GM12878 (cell line): ENCODE results near the gene WDR86. TPM values are rescaled to one million over a fixed set of nuclear protein-coding genes. Genes with fewer than 3 reads are reported as not detected.

Experiments used
- ATAC-seq: fragments of 200-7000 bp; cut with Tn5 transposase; 3 replicates; pipeline ENCODE4 v1.9.1; 2020; ENCODE audit warnings: mild to moderate bottlenecking, moderate library complexity
- BruUV-seq: library from RNA; stranded (reverse); fragments of 400-500 nt; replicated peaks from 2 replicates; lab custom pipeline; 2021; lab: Mats Ljungman, UMichigan
- CTCF ChIA-PET: fragments of 300-600 bp; sonication (Branson Sonifier 250); formaldehyde crosslinking; extraction: SDS; loops from one replicate; lab custom pipeline; 2021; ENCODE audit warnings: inconsistent platforms; lab: Yijun Ruan, JAX
- POLR2A ChIA-PET: fragments of 350-600 bp; formaldehyde crosslinking; extraction: SDS; loops from one replicate; lab custom pipeline; 2021; ENCODE audit warnings: inconsistent platforms; lab: Charles Lee
- RAD21 ChIA-PET: fragments of 300-600 bp; sonication (Branson Sonifier 250); formaldehyde crosslinking; loops from one replicate; lab custom pipeline; 2023; ENCODE audit warnings: antibody characterized with exemption; ENCODE audit not compliant: unreplicated experiment; lab: Charles Lee
- SMC1A ChIA-PET: fragments of 300-600 bp; sonication (Branson Sonifier 250); formaldehyde crosslinking; loops from one replicate; lab custom pipeline; 2023; ENCODE audit not compliant: unreplicated experiment, uncharacterized antibody; lab: Charles Lee
- DNase-seq: peaks from one replicate; pipeline ENCODE4 v3.0.0-alpha.2; 2011; ENCODE audit warnings: low read depth, low spot score
- FAIRE-seq: peaks from 3 replicates; lab custom pipeline; 2011; peaks lifted over from hg19 to GRCh38; lab: Jason Lieb, UNC
- H2AFZ ChIP-seq: 2 replicates; pipeline ENCODE4 v1.6.0; 2011; ENCODE audit warnings: low read depth, low read length, control low read depth; ENCODE audit not compliant: control insufficient read depth
- H3K27ac ChIP-seq: 2 replicates; pipeline ENCODE4 v1.5.1; 2011; ENCODE audit warnings: control low read depth; ENCODE audit not compliant: control insufficient read depth, insufficient read depth
- H3K27me3 ChIP-seq, 2 experiments: replicated peaks in 1 of 2; 2 replicates each; pipeline versions ENCODE4 v1.6.0 to v1.6.1; 2011; ENCODE audit warnings: low read length in 1 of 2; ENCODE audit not compliant: control insufficient read depth in 2 of 2, insufficient read depth in 2 of 2
- H3K36me3 ChIP-seq, 2 experiments: 2 replicates each; pipeline ENCODE4 v1.5.1; 2011; ENCODE audit warnings: low read length in 1 of 2; ENCODE audit not compliant: control insufficient read depth in 2 of 2, insufficient read depth in 2 of 2
- H3K4me1 ChIP-seq: 2 replicates; pipeline ENCODE4 v1.6.1; 2011; ENCODE audit warnings: mild to moderate bottlenecking, low read length, moderate library complexity, mixed read lengths; ENCODE audit not compliant: control insufficient read depth, insufficient read depth
- H3K4me2 ChIP-seq: 2 replicates; pipeline ENCODE4 v1.6.0; 2011; ENCODE audit warnings: control low read depth; ENCODE audit not compliant: control insufficient read depth, insufficient read depth
- H3K4me3 ChIP-seq: fragments of 200-600 bp; sonication (generic); 2 replicates; pipeline ENCODE4 v1.5.1; 2016
- H3K79me2 ChIP-seq: 2 replicates; pipeline ENCODE4 v1.6.0; 2011; ENCODE audit warnings: low read length; ENCODE audit not compliant: control insufficient read depth, insufficient read depth
- H3K9ac ChIP-seq: 2 replicates; pipeline ENCODE4 v1.8.0; 2011; ENCODE audit warnings: low read length, control low read depth, mixed read lengths; ENCODE audit not compliant: control insufficient read depth, insufficient read depth
- H3K9me3 ChIP-seq: replicated peaks from 3 replicates; pipeline ENCODE4 v1.5.1; 2011; ENCODE audit warnings: mild to moderate bottlenecking, low read length; ENCODE audit not compliant: control insufficient read depth, insufficient read depth
- H4K20me1 ChIP-seq: 2 replicates; pipeline ENCODE4 v1.6.0; 2011; ENCODE audit not compliant: control insufficient read depth, insufficient read depth
- RB1 ChIP-seq: fragments of 450-650 bp; formaldehyde crosslinking; IDR thresholded peaks from 2 replicates; pipeline ENCODE4 v1.6.1; 2017; ENCODE audit warnings: mild to moderate bottlenecking, borderline replicate concordance
- RCOR1 ChIP-seq: conservative IDR thresholded peaks from 2 replicates; pipeline ENCODE4 v1.6.1; 2012; ENCODE audit warnings: low read depth, low read length, improper control_type of control experiment
- USF2 ChIP-seq: IDR thresholded peaks from 2 replicates; pipeline ENCODE4 v1.6.1; 2011; ENCODE audit warnings: low read depth, low read length, improper control_type of control experiment, borderline replicate concordance
- ZNF207 ChIP-seq: fragments of 450-650 bp; IDR thresholded peaks from 2 replicates; pipeline ENCODE4 v1.6.1; 2014; ENCODE audit warnings: antibody characterized with exemption, mild to moderate bottlenecking, borderline replicate concordance
- whole genome bisulfite sequencing: methylation state at CpG from one replicate; pipeline ENCODE4 v1.1.6; 2016; ENCODE audit warnings: low lambda C conversion rate; ENCODE audit not compliant: insufficient replicate concordance, insufficient coverage; ENCODE audit errors: missing lambda C conversion rate; 5-methylcytosine and 5-hydroxymethylcytosine counted together
- in situ Hi-C: fragments of 300-500 bp; cut with MboI; formaldehyde crosslinking; loops from 9 replicates; pipeline ENCODE4 v1.14.3; 2018; ENCODE audit warnings: mixed read lengths
- intact Hi-C: fragments of 100-400 bp; cut with micrococcal nuclease; formaldehyde crosslinking; loops from one replicate; pipeline ENCODE4 v1.14.2; 2022; ENCODE audit not compliant: unreplicated experiment
- polyA plus RNA-seq, 11 experiments: library from polyadenylated mRNA; depleted of rRNA in 4 of 11; unstranded in 6 of 11; stranded (reverse) in 5 of 11; fragments of >200 nt; fragmentation: Nextera tagmentation in 4 of 11; fragmentation: Illumina TruSeq in 1 of 11; extraction: Ambion mirVana in 4 of 11; extraction: Trizol in 1 of 11; gene quantifications; 1 replicate in 1 of 11; 2 replicates in 10 of 11; pipeline versions ENCODE4 v1.2.1 to v1.2.3, GENCODE V29; 2011 to 2016; ENCODE audit warnings: inconsistent platforms in 2 of 11, missing spikeins in 2 of 11, low read depth in 1 of 11
- total RNA-seq, 4 experiments: library from RNA; depleted of rRNA in 3 of 4; stranded (reverse); fragments of >200 nt in 3 of 4; fragmentation: Illumina TruSeq in 1 of 4; extraction: Trizol in 1 of 4; gene quantifications; 2 replicates each; pipeline versions ENCODE4 v1.2.1 to v1.2.3, GENCODE V29; 2013 to 2021

Gene WDR86
- total and polyA plus RNA-seq, 10 of the 15 experiments (the other 5 are each of a cell fraction or from before 2014, with no cell fraction given), result 0.05 to 0.19 (median 0.15) TPM; not detected in 7

GRCh38 chr7:151366880-151367222 lies 43.0 kb downstream of the WDR86 start:
- H3K4me2 ChIP-seq, result no peak overlapping the region
- ATAC-seq (no peak), DNase-seq (no peak)
- ChIA-PET SMC1A (interaction anchor here (0.8 to 1.8 kb wide), 4 partner anchors 15 to 266 kb away, joined by 3 to 8 read pairs (median 5); no protein-coding TSS in a partner anchor), CTCF (interaction anchor here (0.8 to 2.9 kb wide), 13 partner anchors 10 to 409 kb away, joined by 3 to 25 read pairs (median 4); no protein-coding TSS in a partner anchor)
- H3K4me3 ChIP-seq, result no peak overlapping the region
- no peaks in the 10 kb centered on the region for H4K20me1 ChIP-seq
- in situ Hi-C loops, result loop anchor here (5.0 to 10.0 kb wide), 2 partner anchors 78 to 385 kb away; partner anchors contain the start of gene CRYGN
- H3K9me3 ChIP-seq, result no peaks in the 10 kb centered on the region; the same call in 1 of the 3 replicates
- TF ChIP-seq RB1, result no peak
- TF ChIP-seq, all 136 proteins: peak for 0
- Histone ChIP-seq H2AFZ (no peak overlapping the region), H3K9ac (no peak overlapping the region), H3K27me3 (no peaks in the 10 kb centered on the region), H3K36me3 (peaks cover 0 to 21% of the 10 kb centered on the region in 2 experiments; a peak in 2 of 4 replicates), H3K4me1 (no peaks in the 10 kb centered on the region), H3K27ac (no peak overlapping the region), H3K79me2 (no peaks in the 10 kb centered on the region)
- BruUV-seq, result no TSS peak
- WGBS, result 65% methylated on average over 5 of the region's 5 CpGs
- intact Hi-C loops, result loop anchor here (5.0 kb wide), 1 partner anchor 265 kb away; no protein-coding TSS in a partner anchor
- FAIRE-seq, result no peak
- RAD21 ChIA-PET, result interaction anchor here (1.1 to 1.6 kb wide), 3 partner anchors 15 to 391 kb away, joined by 3 to 7 read pairs (median 3); no protein-coding TSS in a partner anchor
- POLR2A ChIA-PET, result no interaction called here

GRCh38 chr7:151366166-151366879 lies 43.5 kb downstream of the WDR86 start:
- peaks cover 0 to 25% of the 10 kb centered on the region in 2 experiments; a peak in 2 of 4 replicates for H3K36me3 ChIP-seq
- CTCF ChIA-PET, result interaction anchor here (0.8 to 2.7 kb wide), 13 partner anchors 9 to 410 kb away, joined by 3 to 25 read pairs (median 4); no protein-coding TSS in a partner anchor
- no peak overlapping the region for H3K9ac ChIP-seq
- no peak overlapping the region for H3K4me2 ChIP-seq
- ATAC-seq (no peak), DNase-seq (no peak), FAIRE-seq (no peak)
- H3K27ac ChIP-seq, result no peak overlapping the region
- TF ChIP-seq ZNF207, result no peak
- no peak for TF ChIP-seq USF2
- no peak for TF ChIP-seq RCOR1
- intact Hi-C loops (loop anchor here (5.0 kb wide), 1 partner anchor 266 kb away; no protein-coding TSS in a partner anchor), in situ Hi-C loops (loop anchor here (5.0 to 10.0 kb wide), 2 partner anchors 78 to 386 kb away; partner anchors contain the start of gene CRYGN)
- no peaks in the 10 kb centered on the region; the same call in 1 of the 3 replicates for H3K9me3 ChIP-seq
- SMC1A ChIA-PET, result interaction anchor here (0.7 to 1.8 kb wide), 5 partner anchors 14 to 395 kb away, joined by 3 to 8 read pairs (median 4); no protein-coding TSS in a partner anchor
- no peak overlapping the region for H2AFZ ChIP-seq
- no peak overlapping the region for H3K4me3 ChIP-seq
- 89% methylated on average over 9 of the region's 9 CpGs for WGBS
- no peaks in the 10 kb centered on the region for H3K79me2 ChIP-seq
- no peaks in the 10 kb centered on the region for H3K4me1 ChIP-seq
- RAD21 ChIA-PET, result interaction anchor here (1.1 to 1.6 kb wide), 3 partner anchors 14 to 392 kb away, joined by 3 to 7 read pairs (median 3); no protein-coding TSS in a partner anchor
- no peaks in the 10 kb centered on the region for H3K27me3 ChIP-seq
- BruUV-seq, result no TSS peak
- POLR2A ChIA-PET, result no interaction called here
- H4K20me1 ChIP-seq, result no peaks in the 10 kb centered on the region
